CD4-positive, alpha-beta T cell treated with Interleukin-12 subunit alpha and Interleukin-12 subunit beta, for 1 hour (primary cell): ENCODE measurements around the gene CGNL1.

Source experiments
- DNase-seq: peaks from one replicate; pipeline ENCODE4 v3.0.0-alpha.2; 2020

Gene CGNL1

GRCh38 chr15:57388464-57388863, 12.2 kb downstream of the CGNL1 start:
- DNase-seq = no peak

GRCh38 chr15:57389991-57390390, 13.7 kb downstream of the CGNL1 start:
- DNase-seq = no peak

GRCh38 chr15:57390583-57390982, 14.3 kb downstream of the CGNL1 start:
- no peak for DNase-seq

GRCh38 chr15:57391537-57391936, 15.2 kb downstream of the CGNL1 start:
- no peak for DNase-seq

GRCh38 chr15:57393061-57393460, 16.8 kb downstream of the CGNL1 start:
- DNase-seq = no peak

GRCh38 chr15:57395292-57395691, 19.0 kb downstream of the CGNL1 start:
- no peak for DNase-seq

GRCh38 chr15:57398336-57398735, 22.0 kb downstream of the CGNL1 start:
- DNase-seq = no peak

- DNase-seq = no peak
These were observed 25.2 kb downstream of the CGNL1 start for GRCh38 chr15:57401546-57401945.

GRCh38 chr15:57403017-57403416, 26.7 kb downstream of the CGNL1 start:
- no peak for DNase-seq

- DNase-seq = no peak
These were observed 27.4 kb downstream of the CGNL1 start for GRCh38 chr15:57403566-57404325.

- no peak for DNase-seq
These were observed 28.8 kb downstream of the CGNL1 start for GRCh38 chr15:57405133-57405532.

GRCh38 chr15:57406062-57406772, 29.9 kb downstream of the CGNL1 start:
- DNase-seq = no peak

- no peak for DNase-seq
These were observed 34.1 kb downstream of the CGNL1 start for GRCh38 chr15:57410373-57410772.

GRCh38 chr15:57411945-57412768, 35.9 kb downstream of the CGNL1 start:
- no peak for DNase-seq

- DNase-seq = no peak
These were observed 39.3 kb downstream of the CGNL1 start for GRCh38 chr15:57415602-57416001.

GRCh38 chr15:57418635-57419034, 42.3 kb downstream of the CGNL1 start:
- DNase-seq = no peak

GRCh38 chr15:57419335-57419734, 43.0 kb downstream of the CGNL1 start:
- DNase-seq = no peak

- no peak for DNase-seq
These were observed 44.8 kb downstream of the CGNL1 start for GRCh38 chr15:57421110-57421509.

- DNase-seq = no peak
These were observed 45.2 kb downstream of the CGNL1 start for GRCh38 chr15:57421551-57421950.

- no peak for DNase-seq
These were observed 45.9 kb downstream of the CGNL1 start for GRCh38 chr15:57422113-57422754.

GRCh38 chr15:57423599-57424140, 47.4 kb downstream of the CGNL1 start:
- DNase-seq = no peak

- no peak for DNase-seq
These were observed 48.5 kb downstream of the CGNL1 start for GRCh38 chr15:57424628-57425405.
